SK-N-SH (cell line): ENCODE data around the gene FA2H. TPM values are rescaled to one million over a fixed set of nuclear protein-coding genes. Genes with fewer than 3 reads are reported as not detected.

Source experiments
- CTCF ChIA-PET: fragments of 300-600, 350-600 bp; formaldehyde crosslinking; extraction: SDS; loops from one replicate; lab custom pipeline; 2021; lab: Yijun Ruan, JAX
- POLR2A ChIA-PET: fragments of 350-600 bp; sonication (Branson Sonifier 250); formaldehyde crosslinking; extraction: SDS; loops from one replicate; lab custom pipeline; 2020; ENCODE audit warnings: antibody characterized with exemption, inconsistent platforms; lab: Yijun Ruan, JAX
- DNase-seq: peaks from one replicate; pipeline ENCODE4 v3.0.0; 2012
- H2AFZ ChIP-seq: fragments of 200-600 bp; sonication (generic); 2 replicates; pipeline ENCODE4 v1.8.1; 2016; ENCODE audit warnings: antibody characterized with exemption, mild to moderate bottlenecking, low read depth
- H3F3A ChIP-seq: fragments of 200-600 bp; sonication (generic); replicated peaks from 2 replicates; pipeline ENCODE3; 2016; ENCODE audit warnings: antibody characterized with exemption, mild to moderate bottlenecking; ENCODE audit not compliant: insufficient read depth
- H3K27ac ChIP-seq, 2 experiments: fragments of 200-500 bp in 1 of 2; fragments of 200-600 bp in 1 of 2; sonication (Bioruptor generic) in 1 of 2; sonication (generic), shearing (Covaris generic) in 1 of 2; 2 replicates each; pipeline versions ENCODE4 v1.5.1 to v1.6.1; 2014 to 2016; ENCODE audit warnings: low read depth in 2 of 2, inconsistent platforms in 1 of 2, low read length in 1 of 2, mild to moderate bottlenecking in 1 of 2, mixed read lengths in 1 of 2
- H3K27me3 ChIP-seq: fragments of 200-600 bp; sonication (generic), shearing (Covaris generic); 2 replicates; pipeline ENCODE4 v1.6.1; 2016; ENCODE audit warnings: mixed run types; ENCODE audit not compliant: insufficient read depth
- H3K36me3 ChIP-seq, 2 experiments: fragments of 200-500 bp in 1 of 2; fragments of 200-600 bp in 1 of 2; sonication (Bioruptor generic) in 1 of 2; sonication (generic) in 1 of 2; replicated peaks in 1 of 2; 2 replicates each; pipeline versions ENCODE3 to v1.5.1; 2014 to 2016; ENCODE audit warnings: low read length in 1 of 2, mild to moderate bottlenecking in 1 of 2; ENCODE audit not compliant: insufficient read depth in 2 of 2, control insufficient read depth in 1 of 2
- H3K4me1 ChIP-seq, 2 experiments: fragments of 200-500 bp in 1 of 2; fragments of 200-600 bp in 1 of 2; sonication (Bioruptor generic) in 1 of 2; sonication (generic), shearing (Covaris generic) in 1 of 2; 2 replicates each; pipeline versions ENCODE4 v1.5.1 to v1.6.1; 2014 to 2016; ENCODE audit warnings: low read depth in 1 of 2, low read length in 1 of 2, mixed run types in 1 of 2; ENCODE audit not compliant: insufficient read depth in 2 of 2, control insufficient read depth in 1 of 2
- H3K4me2 ChIP-seq: fragments of 200-600 bp; sonication (generic), shearing (Covaris generic); 2 replicates; pipeline ENCODE4 v1.6.1; 2017; ENCODE audit warnings: mixed run types
- H3K4me3 ChIP-seq, 2 experiments: fragments of 200-500 bp in 1 of 2; fragments of 200-600 bp in 1 of 2; sonication (Bioruptor generic) in 1 of 2; sonication (generic), shearing (Covaris generic) in 1 of 2; 2 replicates each; pipeline versions ENCODE4 v1.5.1 to v1.8.1; 2014 to 2016; ENCODE audit warnings: low read depth in 2 of 2, inconsistent platforms in 1 of 2, low read length in 1 of 2, mild to moderate bottlenecking in 1 of 2, mixed read lengths in 1 of 2, moderate library complexity in 1 of 2
- H3K79me2 ChIP-seq: fragments of 200-600 bp; sonication (generic); 2 replicates; pipeline ENCODE4 v1.8.1; 2017; ENCODE audit warnings: mild to moderate bottlenecking; ENCODE audit not compliant: insufficient read depth
- H3K9ac ChIP-seq: fragments of 200-600 bp; sonication (generic); 2 replicates; pipeline ENCODE4 v1.6.1; 2017; ENCODE audit warnings: mixed run types
- H3K9me2 ChIP-seq: fragments of 200-600 bp; sonication (generic); 2 replicates; pipeline ENCODE4 v1.6.1; 2017; ENCODE audit warnings: mixed run types
- H3K9me3 ChIP-seq: fragments of 200-600 bp; sonication (generic); 2 replicates; pipeline ENCODE4 v1.6.1; 2017; ENCODE audit warnings: mixed run types, mild to moderate bottlenecking, moderate library complexity
- H4K20me1 ChIP-seq: fragments of 200-600 bp; sonication (generic); 2 replicates; pipeline ENCODE4 v1.6.1; 2017; ENCODE audit warnings: mild to moderate bottlenecking, mixed run types; ENCODE audit not compliant: insufficient read depth
- CHD2 ChIP-seq: fragments of 150-350 bp; IDR thresholded peaks from 2 replicates; pipeline ENCODE4 v1.6.1; 2018; ENCODE audit warnings: low read length; ENCODE audit not compliant: partially characterized antibody
- CTCF ChIP-seq: fragments of 200-600 bp; sonication (generic); IDR thresholded peaks from 2 replicates; pipeline ENCODE4 v1.6.1; 2017; ENCODE audit warnings: antibody characterized with exemption, mild to moderate bottlenecking, moderate library complexity
- ELF1 ChIP-seq: IDR thresholded peaks from 2 replicates; pipeline ENCODE4 v1.4.0; 2012
- FOXJ3 ChIP-seq: sonication (generic); formaldehyde crosslinking; IDR thresholded peaks from 2 replicates; pipeline ENCODE4 v1.5.1; 2020; ENCODE audit warnings: mild to moderate bottlenecking, missing genetic modification reagents
- FOXM1 ChIP-seq: IDR thresholded peaks from 2 replicates; pipeline ENCODE4 v1.4.0; 2012; ENCODE audit warnings: low read depth, mild to moderate bottlenecking
- GABPA ChIP-seq: IDR thresholded peaks from 2 replicates; pipeline ENCODE4 v1.4.0; 2012; ENCODE audit warnings: low read depth, mild to moderate bottlenecking
- GATA2 ChIP-seq: sonication (generic); formaldehyde crosslinking; IDR thresholded peaks from 2 replicates; pipeline ENCODE4 v1.5.0; 2020; ENCODE audit warnings: mild to moderate bottlenecking, missing genetic modification reagents
- IRF3 ChIP-seq: fragments of 150-350 bp; IDR thresholded peaks from 2 replicates; pipeline ENCODE4 v1.6.1; 2016; ENCODE audit warnings: mild to moderate bottlenecking, low read depth, low read length
- JUND ChIP-seq: IDR thresholded peaks from 2 replicates; pipeline ENCODE4 v1.4.0; 2012
- MXI1 ChIP-seq: IDR thresholded peaks from 2 replicates; pipeline ENCODE4 v1.6.1; 2012; ENCODE audit warnings: mild to moderate bottlenecking, low read depth, low read length, improper control_type of control experiment
- NFIC ChIP-seq: IDR thresholded peaks from 2 replicates; pipeline ENCODE4 v1.4.0; 2012; ENCODE audit warnings: borderline replicate concordance
- POLR2AphosphoS5 ChIP-seq: IDR thresholded peaks from 2 replicates; pipeline ENCODE4 v1.6.1; 2012; ENCODE audit warnings: low read depth, low read length
- REST ChIP-seq: IDR thresholded peaks from 2 replicates; pipeline ENCODE4 v1.6.1; 2012; ENCODE audit warnings: mild to moderate bottlenecking, low read depth, low read length, moderate library complexity
- RXRA ChIP-seq: IDR thresholded peaks from 2 replicates; pipeline ENCODE4 v1.4.0; 2012; ENCODE audit warnings: low read depth, mild to moderate bottlenecking, borderline replicate concordance
- SMC3 ChIP-seq: IDR thresholded peaks from 2 replicates; pipeline ENCODE4 v1.6.1; 2012; ENCODE audit warnings: low read depth, low read length, improper control_type of control experiment
- TEAD4 ChIP-seq: IDR thresholded peaks from 2 replicates; pipeline ENCODE4 v1.4.0; 2012; ENCODE audit warnings: mild to moderate bottlenecking, borderline replicate concordance; ENCODE audit not compliant: insufficient read depth
- USF1 ChIP-seq: IDR thresholded peaks from 2 replicates; pipeline ENCODE4 v1.4.0; 2012; ENCODE audit warnings: low read depth, borderline replicate concordance
- USF2 ChIP-seq: fragments of 150-350 bp; IDR thresholded peaks from 2 replicates; pipeline ENCODE4 v1.6.1; 2017; ENCODE audit warnings: antibody characterized with exemption, low read length, low read depth, borderline replicate concordance
- WGBS: methylation state at CpG from one replicate; pipeline ENCODE4 v1.1.6; 2017; ENCODE audit warnings: low lambda C conversion rate; 5-methylcytosine and 5-hydroxymethylcytosine counted together
- polyA plus RNA-seq, 3 experiments: library from polyadenylated mRNA; depleted of rRNA; stranded (reverse); fragments of >200 nt; gene quantifications; 2 replicates each; pipeline ENCODE4 v1.2.3, GENCODE V29; 2012

FA2H gene
- polyA plus RNA-seq, 1 of the 3 experiments (the other 2 are of a cell fraction): not detected

- TF ChIP-seq USF1 (no peak), RXRA (no peak), TEAD4 (no peak)
Measured at GRCh38 chr16:74725651-74726455, 48.8 kb downstream of the FA2H start (continued).

GRCh38 chr16:74724820-74725549 is 49.6 kb downstream of the FA2H start:
- ChIA-PET CTCF (interaction anchor here (0.6 to 4.8 kb wide), 9 partner anchors 13 to 147 kb away, joined by 3 to 19 read pairs (median 3); partner anchors contain the start of gene FA2H), POLR2A (no interaction called here)
- no peaks in the 10 kb centered on the region for H3K79me2 ChIP-seq
- no peak overlapping the region for H2AFZ ChIP-seq
- no peak overlapping the region for H3K4me2 ChIP-seq
- H3F3A ChIP-seq: no peaks in the 10 kb centered on the region
- DNase-seq: no peak
- no peaks in the 10 kb centered on the region for H3K9me3 ChIP-seq
- no peaks in the 10 kb centered on the region for H3K9me2 ChIP-seq
- no peaks in the 10 kb centered on the region for H3K36me3 ChIP-seq
- H3K4me3 ChIP-seq: no peak overlapping the region
- H4K20me1 ChIP-seq: no peaks in the 10 kb centered on the region
- 64% methylated on average over 12 of the region's 19 CpGs for WGBS
- TF ChIP-seq RXRA (no peak), SMC3 (no peak), FOXM1 (no peak), MXI1 (no peak), GATA2 (no peak), CHD2 (no peak), REST (no peak), ELF1 (no peak), FOXJ3 (CRISPR knock-in tag) (no peak), CTCF (no peak), JUND (no peak), IRF3 (no peak), NFIC (no peak), POLR2AphosphoS5 (no peak), USF2 (no peak), GABPA (no peak)
- no peak overlapping the region for H3K27ac ChIP-seq
- peaks cover 0 to 5% of the 10 kb centered on the region in 2 experiments; a peak in 1 of 4 replicates for H3K4me1 ChIP-seq
- H3K27me3 ChIP-seq: no peaks in the 10 kb centered on the region
- no peak overlapping the region for H3K9ac ChIP-seq
